Heart left ventricle (tissue), 13 donors: Measurements from ENCODE around the gene SCAF4.

Source experiments
- CTCF ChIP-seq, 12 donors: fragments of 200-600 bp; sonication (generic) in 4 of 12; IDR thresholded peaks; one replicate each; pipeline versions ENCODE4 v1.5.0 to v1.8.0; 2018 to 2022; ENCODE audit warnings: antibody characterized with exemption in 12 of 12, mild to moderate bottlenecking in 5 of 12
- POLR2A ChIP-seq, 2 donors: fragments of 450-650 bp; IDR thresholded peaks; one replicate each; pipeline ENCODE4 v1.6.1; 2017; ENCODE audit warnings: antibody characterized with exemption in 2 of 2, mild to moderate bottlenecking in 2 of 2, moderate library complexity in 2 of 2
- donor health status: ischemic (EF 13 %, LVEDD 7.1; RV severe dilation, severe dysfunction).
- donor health status: DM: no; HTN: yes; CAD: no.
- donor health status: DM: no; HTN: no; CAD: no.
- donor health status: ischemic (EF 25% LVEDD 6.9; RV normal size, moderate dysfunction).
- donor health status: ischemic (EF 25% LVEDD 5.7; RV mildly dilated, moderate dysfunction).
- donor health status: ischemic (EF 35%, LVEDD 5.7; RV mildly dilated, moderate dysfunction).
- donor health status: nonischemic (EF 11% LVEDD 7.7; RV severe dilation, severe dysfunction).
- donor health status: DM: yes; HTN: yes; CAD: no.
- donor health status: PGD.
- donor health status: ischemic (EF 29% LVEDD 5.4; RV normal size, mild dysfunction).
- donor health status: nonischemic (EF 23%, LVEDD 6.1; RV moderate dilation, normal function).

- TF ChIP-seq CTCF (IDR thresholded peaks at IDR 0.05), result no peak
- TF ChIP-seq POLR2A (IDR thresholded peaks at IDR 0.05), result no peak
These were observed 24.9 kb upstream of the SCAF4 start for GRCh38 chr21:31756787-31757186.
